Measurements from ENCODE around the gene DEFB114.

Gene DEFB114

GRCh38 chr6:49964064-49964463 is at the start of gene DEFB114:
Gene DEFB114, minus strand, starts transcription at chr6:49964164. Its CDS starts 59 bp downstream, at chr6:49964105.
- TF ChIP-seq CTCF (IDR thresholded peaks at IDR 0.05; ENCODE audit: insufficient read depth, missing control alignments), result no peak
- DNase-seq (ENCODE audit: insufficient read length, low spot score) (no peak), FAIRE-seq (no peak)

GRCh38 chr6:50007819-50008218 is 43.9 kb upstream of the DEFB114 start:
- TF ChIP-seq CTCF (IDR thresholded peaks at IDR 0.05; ENCODE audit: insufficient read depth, missing control alignments), result no peak
- DNase-seq (ENCODE audit: insufficient read length, low spot score) (no peak), FAIRE-seq (no peak)

GRCh38 chr6:50003139-50003538 is 39.2 kb upstream of the DEFB114 start:
- no peak for DNase-seq (ENCODE audit: insufficient read length, low spot score)
- no peak for FAIRE-seq
- TF ChIP-seq CTCF (IDR thresholded peaks at IDR 0.05; ENCODE audit: insufficient read depth, missing control alignments), result no peak

GRCh38 chr6:49995278-49995677 is 31.3 kb upstream of the DEFB114 start:
- no peak for TF ChIP-seq CTCF (IDR thresholded peaks at IDR 0.05; ENCODE audit: insufficient read depth, missing control alignments)
- no peak for FAIRE-seq
- no peak for DNase-seq (ENCODE audit: insufficient read length, low spot score)

- no peak for DNase-seq (ENCODE audit: insufficient read length, low spot score)
- TF ChIP-seq CTCF (IDR thresholded peaks at IDR 0.05; ENCODE audit: insufficient read depth, missing control alignments), result no peak
- FAIRE-seq, result no peak
Measured at GRCh38 chr6:49988900-49989299, 24.9 kb upstream of the DEFB114 start.

GRCh38 chr6:49987749-49988148 is 23.8 kb upstream of the DEFB114 start:
- FAIRE-seq, result no peak
- no peak for DNase-seq (ENCODE audit: insufficient read length, low spot score)
- no peak for TF ChIP-seq CTCF (IDR thresholded peaks at IDR 0.05; ENCODE audit: insufficient read depth, missing control alignments)

- TF ChIP-seq CTCF (IDR thresholded peaks at IDR 0.05; ENCODE audit: insufficient read depth, missing control alignments), result no peak
- no peak for DNase-seq (ENCODE audit: insufficient read length, low spot score)
- no peak for FAIRE-seq
Measured at GRCh38 chr6:49986551-49986950, 22.6 kb upstream of the DEFB114 start.
